ENCODE results near the gene STAT1.

STAT1 gene

GRCh38 chr2:190935054-190935453 lies 78.9 kb downstream of the STAT1 start:
- Histone ChIP-seq H3K4ac (ENCODE audit: low read depth, low read length) (no peak overlapping the region), H3K23ac (ENCODE audit: low read length) (no peak overlapping the region), H3K18ac (ENCODE audit: low read length) (no peak overlapping the region), H3K4me1 (ENCODE audit: control insufficient read depth, low read depth, low read length) (no peaks in the 10 kb centered on the region), H2BK5ac (ENCODE audit: low read length) (no peak overlapping the region), H2AK5ac (ENCODE audit: low read length) (no peak overlapping the region), H3K79me1 (ENCODE audit: low read length) (no peaks in the 10 kb centered on the region), H3K27me3 (ENCODE audit: insufficient read depth, low read length, poor library complexity) (no peaks in the 10 kb centered on the region), H3K36me3 (ENCODE audit: control insufficient read depth, insufficient read depth, low read length) (no peaks in the 10 kb centered on the region), H3K79me2 (ENCODE audit: control insufficient read depth, insufficient read depth, low read length) (no peaks in the 10 kb centered on the region), H3K4me3 (ENCODE audit: low read length) (no peak overlapping the region), H3K9ac (ENCODE audit: low read length) (no peak overlapping the region), H4K5ac (ENCODE audit: low read length) (no peak overlapping the region), H3K56ac (ENCODE audit: low read length) (no peak overlapping the region), H2BK120ac (ENCODE audit: low read depth, low read length) (no peak overlapping the region), H3K4me2 (ENCODE audit: low read length) (no peak overlapping the region), H3K27ac (ENCODE audit: low read depth, low read length) (no peak overlapping the region), H4K8ac (ENCODE audit: low read depth, low read length) (no peak overlapping the region), H2BK15ac (replicated peaks; ENCODE audit: low read depth) (no peak overlapping the region)
- DNase-seq: no peak

- no peak overlapping the region for H2BK15ac ChIP-seq (replicated peaks; ENCODE audit: low read depth)
- H3K4me3 ChIP-seq (ENCODE audit: low read length): no peak overlapping the region
- no peaks in the 10 kb centered on the region for H3K79me1 ChIP-seq (ENCODE audit: low read length)
- H4K5ac ChIP-seq (ENCODE audit: low read length): no peak overlapping the region
- H3K36me3 ChIP-seq (ENCODE audit: control insufficient read depth, insufficient read depth, low read length): no peaks in the 10 kb centered on the region
- no peak overlapping the region for H4K8ac ChIP-seq (ENCODE audit: low read depth, low read length)
- no peak overlapping the region for H2BK5ac ChIP-seq (ENCODE audit: low read length)
- H3K4ac ChIP-seq (ENCODE audit: low read depth, low read length): no peak overlapping the region
- no peak overlapping the region for H3K18ac ChIP-seq (ENCODE audit: low read length)
- no peak overlapping the region for H2BK120ac ChIP-seq (ENCODE audit: low read depth, low read length)
- no peak overlapping the region for H3K23ac ChIP-seq (ENCODE audit: low read length)
- H3K56ac ChIP-seq (ENCODE audit: low read length): no peak overlapping the region
- no peaks in the 10 kb centered on the region for H3K27me3 ChIP-seq (ENCODE audit: insufficient read depth, low read length, poor library complexity)
- H3K4me1 ChIP-seq (ENCODE audit: control insufficient read depth, low read depth, low read length): no peaks in the 10 kb centered on the region
- H3K27ac ChIP-seq (ENCODE audit: low read depth, low read length): no peak overlapping the region
- no peaks in the 10 kb centered on the region for H3K79me2 ChIP-seq (ENCODE audit: control insufficient read depth, insufficient read depth, low read length)
- H3K9ac ChIP-seq (ENCODE audit: low read length): no peak overlapping the region
- no peak overlapping the region for H2AK5ac ChIP-seq (ENCODE audit: low read length)
- no peak overlapping the region for H3K4me2 ChIP-seq (ENCODE audit: low read length)
- DNase-seq: no peak
Observed at GRCh38 chr2:190933361-190933760, 80.6 kb downstream of the STAT1 start.

- H3K4me1 ChIP-seq (ENCODE audit: control insufficient read depth, low read depth, low read length): no peaks in the 10 kb centered on the region
- H2AK5ac ChIP-seq (ENCODE audit: low read length): no peak overlapping the region
- no peak overlapping the region for H3K4ac ChIP-seq (ENCODE audit: low read depth, low read length)
- H3K79me2 ChIP-seq (ENCODE audit: control insufficient read depth, insufficient read depth, low read length): no peaks in the 10 kb centered on the region
- no CpG with 5 or more reads among the region's 1 CpG for WGBS (ENCODE audit: extremely low coverage, insufficient coverage, low lambda C conversion rate)
- DNase-seq: no peak
- no peak overlapping the region for H3K9ac ChIP-seq (ENCODE audit: low read length)
- H3K27me3 ChIP-seq (ENCODE audit: insufficient read depth, low read length, poor library complexity): no peaks in the 10 kb centered on the region
- H3K56ac ChIP-seq (ENCODE audit: low read length): no peak overlapping the region
- H4K5ac ChIP-seq (ENCODE audit: low read length): no peak overlapping the region
- H3K27ac ChIP-seq (ENCODE audit: low read depth, low read length): no peak overlapping the region
- no peaks in the 10 kb centered on the region for H3K36me3 ChIP-seq (ENCODE audit: control insufficient read depth, insufficient read depth, low read length)
- no peak overlapping the region for H3K18ac ChIP-seq (ENCODE audit: low read length)
- H2BK15ac ChIP-seq (replicated peaks; ENCODE audit: low read depth): no peak overlapping the region
- no peak overlapping the region for H3K23ac ChIP-seq (ENCODE audit: low read length)
- no peak overlapping the region for H2BK120ac ChIP-seq (ENCODE audit: low read depth, low read length)
- no peaks in the 10 kb centered on the region for H3K79me1 ChIP-seq (ENCODE audit: low read length)
- H3K4me2 ChIP-seq (ENCODE audit: low read length): no peak overlapping the region
- no peak overlapping the region for H3K4me3 ChIP-seq (ENCODE audit: low read length)
- no peak overlapping the region for H2BK5ac ChIP-seq (ENCODE audit: low read length)
- H4K8ac ChIP-seq (ENCODE audit: low read depth, low read length): no peak overlapping the region
Observed at GRCh38 chr2:190932514-190932913, 81.5 kb downstream of the STAT1 start.

GRCh38 chr2:190930411-190930810 lies 83.6 kb downstream of the STAT1 start:
- no peak overlapping the region for H3K27ac ChIP-seq (ENCODE audit: low read depth, low read length)
- no peaks in the 10 kb centered on the region for H3K79me1 ChIP-seq (ENCODE audit: low read length)
- no peak overlapping the region for H3K4ac ChIP-seq (ENCODE audit: low read depth, low read length)
- H3K4me2 ChIP-seq (ENCODE audit: low read length): no peak overlapping the region
- H3K27me3 ChIP-seq (ENCODE audit: insufficient read depth, low read length, poor library complexity): no peaks in the 10 kb centered on the region
- no peak overlapping the region for H2BK5ac ChIP-seq (ENCODE audit: low read length)
- H3K23ac ChIP-seq (ENCODE audit: low read length): no peak overlapping the region
- no peaks in the 10 kb centered on the region for H3K4me1 ChIP-seq (ENCODE audit: control insufficient read depth, low read depth, low read length)
- H3K9ac ChIP-seq (ENCODE audit: low read length): no peak overlapping the region
- no peak overlapping the region for H2AK5ac ChIP-seq (ENCODE audit: low read length)
- WGBS (ENCODE audit: extremely low coverage, insufficient coverage, low lambda C conversion rate): no CpG with 5 or more reads among the region's 3 CpGs
- H4K5ac ChIP-seq (ENCODE audit: low read length): no peak overlapping the region
- DNase-seq: no peak
- H3K79me2 ChIP-seq (ENCODE audit: control insufficient read depth, insufficient read depth, low read length): no peaks in the 10 kb centered on the region
- H3K56ac ChIP-seq (ENCODE audit: low read length): no peak overlapping the region
- H2BK15ac ChIP-seq (replicated peaks; ENCODE audit: low read depth): no peak overlapping the region
- H3K36me3 ChIP-seq (ENCODE audit: control insufficient read depth, insufficient read depth, low read length): no peaks in the 10 kb centered on the region
- no peak overlapping the region for H3K18ac ChIP-seq (ENCODE audit: low read length)
- no peak overlapping the region for H4K8ac ChIP-seq (ENCODE audit: low read depth, low read length)
- no peak overlapping the region for H2BK120ac ChIP-seq (ENCODE audit: low read depth, low read length)
- H3K4me3 ChIP-seq (ENCODE audit: low read length): no peak overlapping the region

GRCh38 chr2:190929919-190930318 lies 84.1 kb downstream of the STAT1 start:
- H3K18ac ChIP-seq (ENCODE audit: low read length): no peak overlapping the region
- no peaks in the 10 kb centered on the region for H3K4me1 ChIP-seq (ENCODE audit: control insufficient read depth, low read depth, low read length)
- no peak for DNase-seq
- H4K8ac ChIP-seq (ENCODE audit: low read depth, low read length): no peak overlapping the region
- H3K9ac ChIP-seq (ENCODE audit: low read length): no peak overlapping the region
- H3K56ac ChIP-seq (ENCODE audit: low read length): no peak overlapping the region
- WGBS (ENCODE audit: extremely low coverage, insufficient coverage, low lambda C conversion rate): no CpG with 5 or more reads among the region's 7 CpGs
- no peaks in the 10 kb centered on the region for H3K79me2 ChIP-seq (ENCODE audit: control insufficient read depth, insufficient read depth, low read length)
- H4K5ac ChIP-seq (ENCODE audit: low read length): no peak overlapping the region
- H3K27me3 ChIP-seq (ENCODE audit: insufficient read depth, low read length, poor library complexity): no peaks in the 10 kb centered on the region
- no peaks in the 10 kb centered on the region for H3K36me3 ChIP-seq (ENCODE audit: control insufficient read depth, insufficient read depth, low read length)
- H2BK120ac ChIP-seq (ENCODE audit: low read depth, low read length): no peak overlapping the region
- no peak overlapping the region for H3K4me2 ChIP-seq (ENCODE audit: low read length)
- no peak overlapping the region for H3K23ac ChIP-seq (ENCODE audit: low read length)
- no peak overlapping the region for H3K4ac ChIP-seq (ENCODE audit: low read depth, low read length)
- H2BK5ac ChIP-seq (ENCODE audit: low read length): no peak overlapping the region
- no peaks in the 10 kb centered on the region for H3K79me1 ChIP-seq (ENCODE audit: low read length)
- H3K4me3 ChIP-seq (ENCODE audit: low read length): no peak overlapping the region
- H2BK15ac ChIP-seq (replicated peaks; ENCODE audit: low read depth): no peak overlapping the region
- no peak overlapping the region for H3K27ac ChIP-seq (ENCODE audit: low read depth, low read length)
- H2AK5ac ChIP-seq (ENCODE audit: low read length): no peak overlapping the region

- H3K79me2 ChIP-seq (ENCODE audit: control insufficient read depth, insufficient read depth, low read length): no peaks in the 10 kb centered on the region
- H3K36me3 ChIP-seq (ENCODE audit: control insufficient read depth, insufficient read depth, low read length): no peaks in the 10 kb centered on the region
- H3K79me1 ChIP-seq (ENCODE audit: low read length): no peaks in the 10 kb centered on the region
- H4K5ac ChIP-seq (ENCODE audit: low read length): no peak overlapping the region
- no CpG with 5 or more reads among the region's 2 CpGs for WGBS (ENCODE audit: extremely low coverage, insufficient coverage, low lambda C conversion rate)
- H3K23ac ChIP-seq (ENCODE audit: low read length): no peak overlapping the region
- no peak overlapping the region for H2BK5ac ChIP-seq (ENCODE audit: low read length)
- no peak overlapping the region for H3K4me2 ChIP-seq (ENCODE audit: low read length)
- no peak overlapping the region for H3K27ac ChIP-seq (ENCODE audit: low read depth, low read length)
- H3K27me3 ChIP-seq (ENCODE audit: insufficient read depth, low read length, poor library complexity): no peaks in the 10 kb centered on the region
- H3K4ac ChIP-seq (ENCODE audit: low read depth, low read length): no peak overlapping the region
- H2BK120ac ChIP-seq (ENCODE audit: low read depth, low read length): no peak overlapping the region
- no peak for DNase-seq
- H2BK15ac ChIP-seq (replicated peaks; ENCODE audit: low read depth): no peak overlapping the region
- H4K8ac ChIP-seq (ENCODE audit: low read depth, low read length): no peak overlapping the region
- H3K9ac ChIP-seq (ENCODE audit: low read length): no peak overlapping the region
- H3K4me3 ChIP-seq (ENCODE audit: low read length): no peak overlapping the region
- H3K56ac ChIP-seq (ENCODE audit: low read length): no peak overlapping the region
- no peak overlapping the region for H2AK5ac ChIP-seq (ENCODE audit: low read length)
- no peak overlapping the region for H3K18ac ChIP-seq (ENCODE audit: low read length)
- no peaks in the 10 kb centered on the region for H3K4me1 ChIP-seq (ENCODE audit: control insufficient read depth, low read depth, low read length)
Observed at GRCh38 chr2:190927301-190927700, 86.7 kb downstream of the STAT1 start.
